Chondrocyte (in vitro differentiated cells): ENCODE measurements around the gene CRACDL. TPM values are rescaled to one million over a fixed set of nuclear protein-coding genes. Genes with fewer than 3 reads are reported as not detected.

ENCODE experiments used
- DNase-seq: peaks from one replicate; pipeline ENCODE4 v3.0.0; 2021; ENCODE audit warnings: mixed read lengths, low spot score
- H3K27ac Mint-ChIP-seq: one replicate; pipeline ENCODE4 v1.8.0; 2021; ENCODE audit warnings: mild to moderate bottlenecking, moderate library complexity, mixed read lengths; ENCODE audit not compliant: unreplicated experiment
- H3K27me3 Mint-ChIP-seq: 2 replicates; pipeline ENCODE4 v1.8.0; 2021; ENCODE audit warnings: low read depth, mixed read lengths
- H3K36me3 Mint-ChIP-seq: 2 replicates; pipeline ENCODE4 v1.8.0; 2021; ENCODE audit warnings: low read depth, mixed read lengths
- H3K4me1 Mint-ChIP-seq: 2 replicates; pipeline ENCODE4 v1.8.0; 2021; ENCODE audit warnings: low read depth, mild to moderate bottlenecking, mixed read lengths
- H3K4me3 Mint-ChIP-seq: one replicate; pipeline ENCODE4 v1.8.0; 2021; ENCODE audit warnings: mild to moderate bottlenecking, moderate library complexity, mixed read lengths; ENCODE audit not compliant: unreplicated experiment
- H3K9me3 Mint-ChIP-seq: 2 replicates; pipeline ENCODE4 v1.8.0; 2021; ENCODE audit warnings: low read depth, mixed read lengths
- CTCF ChIP-seq: fragments of 200-600 bp; sonication (generic); IDR thresholded peaks from 2 replicates; pipeline ENCODE4 v1.5.0; 2021; ENCODE audit warnings: antibody characterized with exemption, mild to moderate bottlenecking, moderate library complexity
- total RNA-seq: library from RNA; stranded (reverse); gene quantifications from 3 replicates; pipeline ENCODE4 v1.2.1, GENCODE V29; 2021

Gene CRACDL
- total RNA-seq, 1 donor from 2014 or later: 17.0 TPM

DNA sequence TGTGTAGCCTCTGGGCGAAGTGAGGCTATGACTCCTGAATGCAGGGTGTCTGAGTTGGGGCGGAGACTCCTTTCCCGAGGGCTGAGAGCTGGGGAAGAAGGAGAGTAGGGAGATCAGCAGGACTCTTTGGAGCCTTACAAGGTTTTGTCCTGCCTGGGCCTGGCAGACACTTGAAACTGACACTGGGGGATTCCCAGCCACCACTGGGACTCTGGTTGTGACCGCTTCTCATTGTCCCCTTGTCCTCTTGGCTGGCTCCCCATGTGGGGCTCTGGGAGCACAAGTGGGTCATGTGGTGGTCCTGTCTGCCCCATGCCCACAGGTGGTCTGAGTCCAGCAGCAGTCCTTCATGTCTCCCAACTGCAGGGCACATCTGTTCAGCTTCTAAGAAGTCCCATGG lies 126.9 kb downstream of the CRACDL start:
- no peak overlapping the region for H3K4me3 Mint-ChIP-seq
- H3K36me3 Mint-ChIP-seq: peaks cover 1% of the 10 kb centered on the region
- no peaks in the 10 kb centered on the region for H3K27me3 Mint-ChIP-seq
- H3K27ac Mint-ChIP-seq: no peak overlapping the region
- no peak for DNase-seq
- H3K4me1 Mint-ChIP-seq: peaks cover 54% of the 10 kb centered on the region
- H3K9me3 Mint-ChIP-seq: no peaks in the 10 kb centered on the region
- TF ChIP-seq CTCF: no peak

DNA sequence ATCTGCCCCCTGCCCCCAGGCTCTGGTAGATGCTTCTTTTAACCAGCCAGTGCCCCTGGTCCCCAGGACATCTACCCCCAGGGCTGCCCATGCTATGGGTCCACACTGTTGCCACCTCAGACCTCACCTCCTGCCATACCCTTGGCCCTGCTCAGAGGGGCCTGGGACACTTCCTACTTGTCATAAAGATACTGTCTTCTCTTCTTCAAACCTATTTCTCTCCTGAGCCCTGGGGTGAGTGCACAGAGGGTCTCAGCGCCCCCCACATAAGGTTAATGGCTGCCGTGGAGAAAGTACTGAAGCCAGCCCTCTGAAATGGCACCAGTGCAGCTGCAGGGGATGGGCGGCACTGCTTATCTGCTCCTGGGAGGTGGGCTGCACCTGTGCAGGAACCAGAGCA lies 127.5 kb downstream of the CRACDL start:
- peaks cover 3% of the 10 kb centered on the region for H3K36me3 Mint-ChIP-seq
- no peaks in the 10 kb centered on the region for H3K9me3 Mint-ChIP-seq
- H3K4me3 Mint-ChIP-seq: no peak overlapping the region
- no peak for DNase-seq
- peaks cover 54% of the 10 kb centered on the region for H3K4me1 Mint-ChIP-seq
- no peak overlapping the region for H3K27ac Mint-ChIP-seq
- TF ChIP-seq CTCF: no peak
- no peaks in the 10 kb centered on the region for H3K27me3 Mint-ChIP-seq

DNA sequence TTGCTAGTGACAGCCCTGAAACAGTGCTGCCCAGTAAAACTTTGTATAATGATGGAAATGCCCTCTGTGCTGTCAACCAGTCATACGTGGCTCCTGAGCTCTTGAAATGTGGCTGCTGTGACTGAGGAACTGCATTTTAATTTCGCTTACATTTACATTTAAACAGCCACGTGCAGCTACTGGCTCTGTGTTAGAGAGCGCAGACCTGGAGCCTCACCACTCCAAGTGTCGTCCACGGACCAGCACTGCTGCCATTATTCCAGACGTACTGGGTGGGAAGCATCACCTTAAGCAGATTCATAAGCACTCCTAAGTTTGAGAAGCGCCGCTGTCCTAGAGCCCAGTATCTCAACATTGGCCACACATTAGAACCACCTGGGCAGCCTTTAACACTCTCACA lies 128.1 kb downstream of the CRACDL start:
- H3K36me3 Mint-ChIP-seq: peaks cover 3% of the 10 kb centered on the region
- H3K4me1 Mint-ChIP-seq: peaks cover 54% of the 10 kb centered on the region
- H3K27ac Mint-ChIP-seq: no peak overlapping the region

DNA sequence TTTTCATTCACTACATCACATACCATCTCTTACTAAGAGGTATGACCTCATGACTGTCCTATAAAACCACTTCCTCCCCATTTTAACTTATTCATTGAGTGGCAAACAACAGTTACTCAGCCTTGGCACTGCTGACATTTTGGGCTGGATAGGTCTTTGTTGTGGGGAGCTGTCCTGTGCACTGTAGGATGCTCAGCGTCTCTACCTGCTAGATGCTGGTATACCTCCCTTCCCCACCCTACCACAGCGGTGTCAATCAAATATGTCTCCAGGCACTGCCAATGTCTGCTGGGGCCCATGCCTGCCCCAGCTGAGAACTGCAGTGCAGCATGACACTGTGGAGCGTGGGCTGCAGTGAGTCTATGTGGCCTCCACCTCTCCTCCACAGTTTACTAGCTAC lies 128.8 kb downstream of the CRACDL start:
- no peak for DNase-seq
- Mint-ChIP-seq H3K27ac (no peak overlapping the region), H3K36me3 (peaks cover 3% of the 10 kb centered on the region), H3K4me3 (no peak overlapping the region), H3K9me3 (no peaks in the 10 kb centered on the region), H3K4me1 (peaks cover 54% of the 10 kb centered on the region), H3K27me3 (no peaks in the 10 kb centered on the region)
- TF ChIP-seq CTCF: no peak

More for the DNA sequence above, 128.1 kb downstream of the CRACDL start:
- TF ChIP-seq CTCF: no peak
- Mint-ChIP-seq H3K4me3 (no peak overlapping the region), H3K27me3 (no peaks in the 10 kb centered on the region), H3K9me3 (no peaks in the 10 kb centered on the region)
- no peak for DNase-seq

- H3K4me3 Mint-ChIP-seq: no peak overlapping the region
- H3K27me3 Mint-ChIP-seq: no peaks in the 10 kb centered on the region
- peak overlapping the region; percentile 72 for H3K27ac Mint-ChIP-seq
- no peak for DNase-seq
- no peaks in the 10 kb centered on the region for H3K9me3 Mint-ChIP-seq
- H3K4me1 Mint-ChIP-seq: peaks cover 50% of the 10 kb centered on the region
- TF ChIP-seq CTCF: no peak
- H3K36me3 Mint-ChIP-seq: peaks cover 4% of the 10 kb centered on the region
These were observed 129.8 kb downstream of the CRACDL start for GRCh38 chr2:98806236-98806697.
